GM19467 (cell line): Measurements from ENCODE around the gene FAM209B.
"Not testable (repeated sequence)": the region's sequence is repeated elsewhere in the genome, so short reads cannot be mapped to it uniquely, and the experiment has no call there.

Experiments
- ATAC-seq: cut with Tn5 transposase; IDR thresholded peaks from one replicate; pipeline ENCODE4 v1.9.1; 2021; ENCODE audit warnings: mild to moderate bottlenecking, moderate library complexity; ENCODE audit not compliant: unreplicated experiment

The FAM209B gene, protein sequence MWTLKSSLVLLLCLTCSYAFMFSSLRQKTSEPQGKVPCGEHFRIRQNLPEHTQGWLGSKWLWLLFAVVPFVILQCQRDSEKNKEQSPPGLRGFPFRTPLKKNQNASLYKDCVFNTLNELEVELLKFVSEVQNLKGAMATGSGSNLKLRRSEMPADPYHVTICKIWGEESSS

DNA sequence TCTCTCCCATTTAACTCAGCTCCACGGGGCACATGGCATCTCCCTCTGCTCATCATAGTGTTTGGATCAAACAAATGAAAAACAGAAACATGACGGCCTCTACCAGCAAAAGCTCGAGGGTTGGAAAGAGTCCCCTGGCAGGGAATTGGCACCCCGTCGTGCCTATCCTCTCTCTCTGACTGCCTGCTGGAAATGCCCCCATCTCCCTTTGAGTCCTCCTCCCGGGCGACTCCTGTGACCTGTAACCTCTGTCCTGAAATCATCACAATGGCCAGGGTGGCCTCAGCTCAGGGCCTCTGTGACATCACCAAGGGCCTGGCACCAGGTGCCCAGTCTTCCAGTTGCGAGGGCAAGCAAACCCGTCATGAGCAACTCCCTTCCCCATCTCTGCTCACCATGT lies at the start of gene FAM209B:
Gene FAM209B (plus strand): TSS at position 301 of the 400 bp plus-strand sequence. CDS start 96 bp downstream, at position 397.
- ATAC-seq = not testable (repeated sequence)

DNA sequence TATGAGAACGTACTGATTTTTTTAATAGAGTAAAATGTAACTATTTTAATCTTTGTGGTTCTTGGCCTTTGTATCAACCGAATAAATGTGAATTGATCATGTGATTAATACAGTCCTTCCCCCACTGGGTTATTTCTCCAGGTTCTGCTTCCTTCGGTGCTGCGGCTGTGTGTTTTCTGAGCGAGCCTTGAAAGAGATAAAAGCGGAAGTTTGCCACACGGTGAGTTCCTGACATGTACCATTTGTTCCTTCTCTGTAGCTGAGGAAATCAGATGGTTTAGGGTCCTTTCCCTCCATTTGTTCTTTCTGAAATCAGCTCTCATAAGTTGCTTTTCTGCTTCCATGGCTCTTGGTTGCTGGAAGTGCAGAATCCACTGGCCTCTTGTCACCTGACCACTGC lies 49.1 kb upstream of the FAM209B start:
- ATAC-seq = no peak

DNA sequence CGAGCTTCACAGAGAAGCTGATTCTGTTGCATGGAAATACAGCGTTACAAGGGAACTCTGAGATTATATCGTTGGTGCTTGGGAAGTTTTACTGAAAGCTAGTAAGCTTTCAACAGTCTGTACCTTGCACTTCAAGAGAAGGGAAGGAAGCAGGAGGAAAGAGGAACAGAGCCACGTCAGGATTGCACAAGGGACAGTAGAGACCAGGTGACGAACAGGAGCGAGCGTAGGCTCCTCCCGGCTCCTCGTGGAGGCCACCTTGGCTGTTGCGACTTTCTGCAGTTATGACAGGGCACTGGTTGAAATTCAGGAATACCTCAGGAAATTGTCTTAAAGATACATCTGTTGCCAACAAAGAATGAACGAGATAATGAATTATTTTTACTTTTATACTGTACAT lies 45.8 kb upstream of the FAM209B start:
- ATAC-seq = no peak

DNA sequence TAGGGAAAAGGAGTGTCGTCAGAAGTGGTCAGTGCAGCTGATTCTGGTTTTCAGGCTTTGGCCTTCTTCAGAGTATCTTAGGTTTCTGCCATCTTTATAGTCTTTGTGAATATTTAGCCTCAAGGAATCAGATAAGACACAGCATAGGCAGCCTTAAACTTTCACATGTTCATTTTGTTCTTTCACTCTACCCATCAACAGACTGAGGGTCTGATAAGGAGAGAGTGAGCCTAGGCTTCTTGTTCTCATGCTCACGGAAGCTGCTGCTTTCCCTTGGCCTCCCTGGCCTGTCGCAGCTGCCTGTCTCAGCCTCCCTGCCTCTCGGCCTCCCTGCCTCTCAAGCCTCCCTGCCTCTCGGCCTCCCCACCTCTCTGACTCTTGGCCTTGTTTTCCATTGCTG lies 44.5 kb upstream of the FAM209B start:
- ATAC-seq = no peak

DNA sequence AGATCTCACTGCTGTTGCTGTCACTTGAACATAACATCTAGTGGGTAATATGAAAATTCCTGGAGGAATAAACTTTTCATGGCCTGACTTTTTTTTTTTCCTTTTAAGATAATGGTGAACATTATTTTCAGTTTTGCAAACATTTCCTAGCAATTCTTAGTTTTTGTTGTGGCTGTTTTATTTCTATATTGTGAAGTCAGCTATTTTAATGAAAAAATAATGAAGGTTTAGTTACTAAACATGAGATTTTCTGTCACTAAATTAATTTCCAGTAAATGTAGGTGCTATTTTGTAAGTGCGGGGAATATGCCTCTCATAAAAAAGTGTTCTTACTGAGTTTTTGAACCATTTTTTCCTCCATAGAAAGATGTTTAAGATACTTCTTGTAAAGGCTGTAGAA lies 31.9 kb upstream of the FAM209B start:
- ATAC-seq = no peak

DNA sequence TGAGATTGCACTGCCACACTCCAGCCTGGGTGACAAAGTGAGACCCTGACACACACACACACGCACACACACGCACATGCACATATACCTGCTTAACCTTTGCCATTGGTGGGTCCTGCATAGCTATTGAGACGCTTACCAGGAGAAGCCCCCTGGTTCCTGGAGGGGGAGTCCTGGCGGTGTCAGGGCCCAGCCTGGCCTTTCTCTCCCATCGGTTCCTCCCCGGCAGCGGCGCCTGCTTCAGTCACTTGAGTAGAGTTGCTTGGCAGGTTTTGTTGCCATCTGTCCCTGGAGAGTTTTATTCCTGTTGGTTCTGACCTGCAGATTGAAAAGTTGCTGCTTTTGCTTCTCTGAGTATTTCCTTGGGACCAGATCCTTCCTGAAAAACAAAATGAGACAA lies 29.1 kb upstream of the FAM209B start:
- no peak for ATAC-seq

DNA sequence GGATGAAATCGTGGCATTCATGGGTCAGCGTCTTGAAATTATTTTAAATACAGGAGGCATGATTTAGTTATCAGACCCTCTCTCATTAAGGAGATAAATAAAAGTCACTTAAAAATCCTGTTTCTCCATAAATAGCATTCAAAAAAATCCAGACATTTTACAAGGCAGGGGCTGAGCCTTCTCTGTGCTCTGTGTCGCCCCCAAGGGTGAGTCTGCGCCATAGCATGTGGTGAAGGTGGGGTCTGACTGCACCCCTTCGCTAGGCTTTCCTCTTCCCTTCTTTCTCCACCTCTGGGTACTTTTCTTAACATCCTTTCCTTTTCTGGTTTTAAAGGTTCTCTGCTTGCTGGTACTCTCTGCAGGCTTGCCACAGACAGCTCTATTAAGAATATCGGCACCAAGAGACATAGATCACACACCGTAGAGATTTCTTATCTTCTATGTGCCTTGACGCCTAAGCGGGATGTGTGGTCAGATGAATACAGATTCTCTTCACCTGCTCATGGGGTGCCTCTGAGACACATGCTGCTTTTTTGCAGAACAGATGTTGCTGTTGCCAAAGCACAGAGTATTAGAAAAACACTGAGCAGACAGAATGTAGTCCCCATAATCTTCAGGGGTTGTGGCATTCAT lies 28.6 kb upstream of the FAM209B start:
- ATAC-seq = no peak

DNA sequence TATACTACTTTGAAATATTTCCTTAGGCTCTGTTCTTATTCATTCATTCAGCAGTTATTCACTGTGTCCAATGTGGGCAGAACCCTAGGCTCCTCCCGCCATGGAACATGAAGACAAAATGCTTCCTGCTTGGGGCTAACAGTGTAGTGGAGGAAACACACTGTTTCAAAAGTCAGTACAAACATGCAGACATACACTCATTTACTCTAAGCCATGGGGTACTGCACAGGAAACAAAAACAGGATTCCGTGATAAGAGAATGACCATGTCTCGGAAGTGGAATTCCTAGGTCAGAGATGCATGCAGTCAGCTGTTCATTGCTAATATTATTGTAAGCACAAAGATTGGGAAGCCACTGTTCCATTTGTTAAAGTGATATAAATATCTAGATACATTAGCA lies 26.9 kb upstream of the FAM209B start:
- ATAC-seq = no peak

DNA sequence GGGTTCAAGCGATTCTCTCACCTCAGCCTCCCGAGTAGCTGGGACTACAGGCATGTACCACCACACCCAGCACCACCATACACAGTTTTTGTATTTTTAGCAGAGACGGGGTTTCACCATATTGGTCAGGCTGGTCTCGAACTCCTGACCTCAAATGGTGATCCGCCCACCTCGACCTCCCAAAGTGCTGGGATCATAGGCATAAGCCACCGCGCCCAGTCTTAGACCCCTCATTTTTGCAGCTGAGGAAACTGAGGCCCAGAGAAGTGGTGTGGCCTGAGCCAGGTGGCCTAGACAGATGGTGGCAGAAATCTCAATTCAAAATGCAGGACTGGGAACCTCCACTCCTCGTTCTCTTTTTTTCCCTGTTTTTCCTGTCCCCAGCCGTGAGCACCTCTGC lies 21.1 kb upstream of the FAM209B start:
- no peak for ATAC-seq

DNA sequence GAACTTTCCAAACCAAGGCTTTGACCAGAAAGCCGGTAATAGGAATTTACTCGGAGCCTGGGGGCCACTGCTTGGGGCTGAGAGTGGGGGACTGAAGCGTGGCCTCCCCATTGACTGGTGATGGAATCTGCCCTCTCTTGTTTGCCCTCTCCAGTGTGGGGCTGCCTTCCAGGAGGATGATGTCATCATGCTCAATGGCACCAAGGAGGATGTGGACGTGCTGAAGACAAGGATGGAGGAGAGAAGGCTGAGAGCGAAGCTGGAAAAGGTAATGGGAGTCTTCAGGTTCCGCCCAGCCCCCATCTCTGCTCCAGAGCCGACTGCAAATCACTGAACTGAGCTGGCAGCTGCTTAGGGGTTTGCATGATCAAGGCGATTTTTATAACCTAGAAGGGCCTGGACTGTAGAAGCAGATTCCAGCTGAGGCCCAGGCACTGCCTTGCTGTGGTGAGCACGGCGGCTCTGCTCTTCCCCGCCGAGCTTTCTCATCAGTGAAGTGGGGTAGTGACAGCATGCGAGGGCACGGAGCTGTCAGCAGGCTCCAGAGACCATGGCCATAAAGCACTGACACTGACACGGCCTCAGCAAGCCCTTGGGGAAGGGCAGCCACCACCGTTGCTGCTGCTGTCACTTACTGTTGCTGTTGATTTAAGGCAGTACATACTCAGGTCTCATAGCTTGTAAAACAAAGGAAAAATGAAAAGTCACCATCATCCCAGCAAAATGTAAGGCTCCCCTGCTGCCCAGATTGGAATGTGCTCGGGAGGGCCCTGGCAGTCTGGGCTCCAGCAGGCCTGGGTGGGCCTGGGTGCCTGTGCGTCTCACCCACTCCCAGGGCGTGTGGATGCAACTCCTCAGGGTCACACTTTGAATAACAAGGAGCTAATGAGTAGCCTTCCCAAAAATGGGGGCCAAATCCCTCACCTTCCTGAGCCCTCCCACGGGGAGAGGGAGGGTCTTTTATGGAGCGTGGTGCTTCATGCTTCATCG lies 19.6 kb upstream of the FAM209B start:
- no peak for ATAC-seq

DNA sequence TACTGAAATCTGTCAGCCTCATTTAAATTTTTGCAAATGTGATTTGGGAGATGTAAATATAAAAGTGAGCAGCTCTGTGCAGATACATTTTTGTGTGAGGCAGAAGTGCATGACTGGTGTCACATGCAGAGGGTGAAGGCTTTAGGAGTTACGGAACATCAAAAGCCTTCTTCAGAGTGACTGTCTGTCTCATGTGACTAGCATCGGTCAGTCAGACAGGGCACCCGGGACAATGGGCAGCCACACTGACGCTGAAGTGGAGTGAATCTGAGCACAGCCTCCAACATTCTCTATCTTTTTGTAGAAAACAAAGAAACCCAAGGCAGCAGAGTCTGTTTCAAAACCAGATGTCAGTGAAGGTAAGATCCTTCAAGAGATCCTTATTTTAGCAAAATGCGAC lies 16.4 kb upstream of the FAM209B start:
- no peak for ATAC-seq

DNA sequence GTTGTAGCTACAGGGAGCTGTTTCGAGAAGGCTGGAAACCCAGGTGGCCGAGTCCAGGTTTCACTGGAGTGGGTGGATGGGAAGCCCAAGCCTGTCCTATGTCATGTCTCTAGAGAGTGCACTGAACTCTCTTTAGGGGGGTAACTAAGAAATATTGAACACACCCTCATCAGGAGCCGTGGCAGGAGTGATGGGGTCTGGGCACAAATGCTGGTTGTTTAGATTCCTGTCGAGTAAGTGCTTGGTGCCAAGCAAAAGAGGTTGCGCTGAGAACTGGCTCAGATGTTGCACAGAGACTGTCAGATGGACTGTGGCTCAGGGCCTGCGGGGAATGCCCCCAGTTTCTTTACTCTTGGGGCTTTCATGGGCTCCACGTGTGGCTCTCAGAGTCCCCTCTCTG lies 15.8 kb upstream of the FAM209B start:
- ATAC-seq = no peak

DNA sequence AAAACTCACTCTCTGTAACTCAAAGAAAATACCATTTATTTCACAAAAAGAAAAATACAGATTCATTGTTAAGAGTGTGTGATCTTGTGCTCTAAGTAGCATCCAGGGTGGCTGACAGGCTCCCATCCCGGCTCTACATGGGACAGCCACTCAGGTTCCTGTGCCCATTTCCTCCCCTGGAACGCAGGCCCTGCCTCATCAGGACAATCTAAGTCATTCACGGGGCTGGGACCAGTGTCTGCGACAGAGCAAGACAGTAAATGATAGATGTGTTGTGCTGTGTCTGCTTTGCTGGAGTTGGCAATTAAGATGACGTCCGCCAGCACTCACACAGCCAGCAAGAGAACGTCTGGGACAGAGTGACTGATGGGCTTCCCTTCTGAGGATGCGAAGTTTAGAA lies 15.4 kb upstream of the FAM209B start:
- no peak for ATAC-seq

DNA sequence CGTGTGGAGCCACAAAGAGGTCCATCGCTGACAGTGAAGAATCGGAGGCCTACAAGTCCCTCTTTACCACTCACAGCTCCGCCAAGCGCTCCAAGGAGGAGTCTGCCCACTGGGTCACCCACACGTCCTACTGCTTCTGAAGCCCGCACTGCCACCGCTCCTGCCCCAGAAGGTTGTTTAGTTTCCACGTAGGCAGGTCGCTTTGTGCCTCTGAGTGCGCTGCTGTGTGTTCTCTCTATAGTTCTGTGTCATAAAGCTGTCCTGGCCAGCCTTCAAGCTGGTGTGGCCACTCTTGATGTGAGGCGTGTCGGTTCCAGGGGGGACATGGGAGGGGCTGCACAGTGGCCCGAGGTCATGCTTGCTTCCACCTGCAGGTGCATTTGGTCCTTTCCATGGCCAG lies 14.9 kb upstream of the FAM209B start:
- no peak for ATAC-seq

DNA sequence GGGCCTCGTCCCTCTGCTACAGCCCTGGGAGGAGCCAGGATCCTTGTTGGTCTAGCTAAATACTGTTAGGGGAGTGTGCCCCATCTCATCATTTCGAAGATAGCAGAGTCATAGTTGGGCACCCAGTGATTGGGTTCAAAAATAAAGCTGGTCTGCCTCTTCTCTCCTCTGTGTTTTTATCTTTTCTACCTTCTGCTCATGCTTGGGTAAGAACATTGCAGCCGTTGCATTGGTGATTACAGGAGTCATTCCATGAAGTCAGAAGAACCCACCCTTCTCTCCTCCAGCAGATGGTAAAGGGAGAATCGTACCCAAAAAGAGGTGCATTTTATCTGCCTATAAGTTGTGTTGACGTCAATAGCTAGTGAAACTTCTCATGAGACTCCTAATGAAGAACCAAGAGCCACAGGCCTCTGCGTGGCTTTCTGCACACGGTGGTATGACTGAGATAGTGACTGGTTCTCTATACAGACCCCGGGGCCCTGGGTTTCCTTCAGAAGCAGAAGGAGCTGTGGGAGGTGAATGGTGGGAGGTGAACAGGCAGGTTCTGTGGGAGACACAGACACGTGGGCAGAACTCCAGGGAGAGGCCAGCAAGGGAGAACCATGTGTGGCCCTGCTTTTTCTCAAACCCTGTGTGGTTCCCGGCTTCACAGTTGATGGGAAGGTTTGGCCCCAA lies 14.2 kb upstream of the FAM209B start:
- ATAC-seq = no peak

DNA sequence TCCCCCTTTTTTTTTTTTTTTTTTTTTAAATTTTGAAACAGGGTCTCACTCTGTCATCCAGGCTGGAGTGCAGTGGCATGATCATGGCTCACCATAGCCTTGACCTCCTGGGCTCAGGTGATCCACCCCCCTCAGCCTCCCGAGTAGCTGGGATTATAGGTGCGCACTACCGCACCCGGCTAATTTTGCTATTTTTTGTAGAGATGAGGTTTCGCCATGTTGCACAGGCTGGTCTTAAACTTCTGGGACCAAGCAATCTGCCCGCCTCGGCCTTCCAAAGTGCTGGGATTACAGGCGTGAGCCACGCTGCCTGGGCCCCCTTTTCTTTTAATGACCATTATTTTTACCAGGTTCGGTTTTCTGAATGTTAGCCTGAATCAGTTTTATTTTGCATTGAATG lies 13.5 kb upstream of the FAM209B start:
- no peak for ATAC-seq

DNA sequence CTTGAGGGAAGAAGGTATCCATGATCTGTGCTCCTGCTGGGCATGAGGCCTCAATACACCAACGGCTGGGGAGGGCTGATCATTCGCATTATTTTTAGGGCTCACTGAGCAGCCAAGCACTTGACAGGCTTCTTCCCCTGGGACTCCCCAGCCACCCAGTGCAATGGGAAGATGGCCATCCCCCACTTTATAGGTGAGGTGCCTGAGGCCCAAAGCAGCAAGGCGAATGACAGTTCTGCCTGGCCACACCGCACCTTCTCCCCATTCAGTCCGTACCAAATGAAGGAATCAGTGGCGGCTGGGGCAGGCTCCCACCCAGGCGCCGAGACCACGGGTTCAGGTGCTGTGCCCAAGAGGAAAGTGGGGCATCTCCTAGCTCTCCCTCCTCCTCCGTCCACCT lies 12.9 kb upstream of the FAM209B start:
- no peak for ATAC-seq

DNA sequence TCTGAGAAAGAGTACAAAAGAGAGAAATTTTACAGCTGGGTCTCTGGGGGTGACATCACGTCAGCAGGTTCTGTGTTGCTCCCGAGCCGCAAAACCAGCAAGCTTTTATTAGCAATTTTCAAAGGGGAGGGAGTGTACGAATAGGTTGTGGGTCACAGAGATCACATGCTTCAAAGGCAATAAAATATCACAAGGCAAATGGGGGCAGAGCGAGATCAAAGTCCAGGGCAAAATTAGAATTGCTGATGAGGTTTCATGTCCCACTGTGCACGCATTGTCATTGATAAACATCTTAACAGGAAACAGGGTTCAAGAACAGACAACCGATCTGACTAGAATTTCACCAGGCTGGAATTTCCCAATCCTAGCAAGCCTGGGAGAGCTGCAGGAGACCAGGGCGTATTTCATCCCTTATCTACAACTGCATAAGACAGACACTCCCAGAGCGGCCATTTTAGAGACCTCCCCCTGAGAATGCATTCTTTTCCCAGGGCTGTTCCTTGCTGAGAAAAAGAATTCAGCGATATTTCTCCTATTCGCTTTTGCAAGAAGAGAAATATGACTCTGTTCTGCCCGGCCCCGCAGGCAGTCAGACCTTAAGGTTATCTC lies 12.2 kb upstream of the FAM209B start:
- ATAC-seq = not testable (repeated sequence)

DNA sequence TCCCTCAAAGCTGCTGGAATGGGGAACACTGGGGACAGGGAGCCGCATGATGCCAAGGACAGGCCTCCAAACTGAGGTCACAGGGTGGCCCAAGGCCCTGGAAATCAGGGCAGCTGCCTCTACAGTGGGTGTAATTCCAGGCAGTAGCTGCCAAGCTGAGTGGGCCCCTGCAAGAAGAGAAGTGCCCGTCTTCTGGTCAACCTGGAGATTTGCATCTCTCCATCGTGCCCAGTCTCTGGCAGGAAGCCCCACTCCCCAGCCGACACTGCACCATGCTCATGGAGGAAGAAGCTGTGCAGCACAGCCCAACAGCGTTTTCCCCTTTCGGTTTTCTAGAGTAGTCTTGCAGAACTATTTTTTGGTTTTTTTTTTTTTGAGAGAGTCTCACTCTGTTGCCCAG lies 10.7 kb upstream of the FAM209B start:
- no peak for ATAC-seq

DNA sequence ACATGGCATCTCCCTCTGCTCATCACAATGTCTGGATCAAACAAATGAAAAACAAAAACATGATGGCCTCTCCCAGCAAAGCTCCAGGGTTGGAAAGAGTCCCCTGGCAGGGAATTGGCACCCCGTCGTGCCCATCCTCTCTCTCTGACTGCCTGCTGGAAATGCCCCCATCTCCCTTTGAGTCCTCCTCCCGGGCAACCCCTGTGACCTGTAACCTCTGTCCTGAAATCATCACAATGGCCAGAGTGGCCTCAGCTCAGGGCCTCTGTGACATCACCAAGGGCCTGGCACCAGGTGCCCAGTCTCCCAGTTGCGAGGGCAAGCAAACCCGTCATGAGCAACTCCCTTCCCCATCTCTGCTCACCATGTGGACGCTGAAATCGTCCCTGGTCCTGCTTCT lies 8.6 kb upstream of the FAM209B start, which contains the start of gene FAM209A:
Gene FAM209A (plus strand): TSS at position 301 of the 400 bp plus-strand sequence. CDS start 65 bp downstream, at position 366.
- not testable (repeated sequence) for ATAC-seq

DNA sequence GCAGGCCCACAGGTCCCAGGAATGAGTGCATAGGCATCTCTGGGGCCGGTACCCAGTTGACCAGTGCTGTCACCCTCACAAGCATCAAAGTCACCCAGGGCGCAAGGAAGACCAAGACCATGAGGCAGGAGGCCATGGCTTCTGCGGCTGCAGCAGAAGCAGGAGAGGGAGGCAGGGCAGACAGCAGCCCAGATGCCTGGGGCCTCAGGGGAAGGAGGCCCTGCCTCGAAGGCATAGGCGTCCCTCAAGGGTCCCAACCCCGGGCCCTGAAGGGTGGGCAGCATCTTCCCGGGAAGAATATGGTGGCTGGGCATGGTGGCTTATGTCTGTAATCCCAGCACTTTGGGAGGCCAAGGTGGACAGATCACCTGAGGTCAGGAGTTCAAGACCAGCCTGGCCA lies 5.5 kb upstream of the FAM209B start:
- no peak for ATAC-seq
